Measurements from ENCODE around the gene ADCK1.
"Not testable (repeated sequence)": the region's sequence is repeated elsewhere in the genome, so short reads cannot be mapped to it uniquely, and the experiment has no call there.

The ADCK1 gene

DNA sequence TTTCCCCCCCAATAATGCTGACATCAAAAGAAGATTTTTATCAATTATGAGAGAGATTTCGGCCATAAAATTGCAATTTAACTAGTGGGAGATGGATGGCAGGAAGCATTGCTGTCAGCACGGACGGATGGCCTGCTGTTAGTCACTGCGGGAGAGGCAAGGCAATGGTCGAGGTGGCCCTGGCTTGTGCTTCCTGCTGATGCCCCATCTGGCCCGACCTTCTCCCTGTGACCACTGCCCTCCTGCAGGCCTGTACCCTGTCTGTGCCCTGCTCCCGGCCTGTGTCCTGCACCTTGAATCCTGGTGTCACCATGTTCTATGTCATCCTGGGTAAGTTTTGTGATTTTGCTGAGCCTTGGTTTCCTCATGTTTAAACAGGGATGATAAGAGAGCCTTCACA, 67.6 kb downstream of the ADCK1 start:
- DNase-seq: no peak

DNA sequence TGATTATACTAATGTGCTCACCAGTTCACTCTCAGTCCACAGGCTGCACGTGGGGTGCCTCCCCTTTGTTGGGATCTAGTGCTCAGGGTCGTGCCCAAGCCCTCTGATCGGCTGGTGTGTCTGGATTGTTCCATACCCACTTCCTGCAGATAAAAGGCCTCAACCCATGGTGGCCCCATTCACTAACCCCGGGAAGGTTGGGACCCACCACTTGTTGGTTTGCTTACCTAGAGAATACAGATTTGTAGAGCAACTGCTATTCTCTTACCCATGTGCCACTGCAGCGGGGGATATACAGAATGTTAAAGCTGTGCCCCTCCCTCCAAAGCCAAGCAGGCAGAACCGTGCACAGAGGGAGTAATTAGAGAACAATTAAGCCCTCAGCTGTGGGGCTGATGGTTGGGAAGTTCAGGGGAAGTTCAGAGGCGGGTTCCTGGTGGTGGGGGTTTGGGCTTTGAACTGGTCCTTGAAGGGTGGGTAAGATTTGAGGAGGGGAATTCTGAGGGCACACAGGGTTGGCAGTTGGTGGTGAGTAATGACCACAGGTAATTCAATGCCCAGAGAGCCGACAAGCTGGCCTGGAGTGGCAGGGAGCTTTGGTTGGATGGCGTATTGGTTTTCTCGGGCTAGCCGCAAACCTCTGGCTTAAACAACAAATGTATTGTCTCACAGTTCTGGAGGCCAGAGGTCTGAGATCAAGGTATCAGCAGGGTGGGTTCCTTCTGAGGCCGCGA, 68.8 kb downstream of the ADCK1 start:
- DNase-seq: no peak

DNA sequence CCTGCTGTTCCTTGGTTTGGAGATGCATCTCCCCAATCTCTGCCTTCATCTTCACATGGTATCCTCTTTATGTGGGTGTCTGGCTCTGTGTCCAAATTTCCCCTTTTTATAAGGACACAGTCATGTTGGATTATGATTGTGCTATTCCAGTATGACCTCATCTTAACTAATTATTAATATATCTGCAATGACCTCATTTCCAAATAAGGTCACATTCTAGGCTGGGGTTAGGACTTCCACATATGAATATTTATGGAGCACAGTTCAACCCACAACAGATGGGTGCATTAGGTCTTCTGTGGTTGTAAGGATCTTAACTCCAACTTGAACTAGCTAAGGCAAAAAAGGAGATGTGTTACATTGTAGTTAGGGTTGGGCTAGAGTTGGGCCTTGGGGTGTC, 69.4 kb downstream of the ADCK1 start:
- DNase-seq: no peak

DNA sequence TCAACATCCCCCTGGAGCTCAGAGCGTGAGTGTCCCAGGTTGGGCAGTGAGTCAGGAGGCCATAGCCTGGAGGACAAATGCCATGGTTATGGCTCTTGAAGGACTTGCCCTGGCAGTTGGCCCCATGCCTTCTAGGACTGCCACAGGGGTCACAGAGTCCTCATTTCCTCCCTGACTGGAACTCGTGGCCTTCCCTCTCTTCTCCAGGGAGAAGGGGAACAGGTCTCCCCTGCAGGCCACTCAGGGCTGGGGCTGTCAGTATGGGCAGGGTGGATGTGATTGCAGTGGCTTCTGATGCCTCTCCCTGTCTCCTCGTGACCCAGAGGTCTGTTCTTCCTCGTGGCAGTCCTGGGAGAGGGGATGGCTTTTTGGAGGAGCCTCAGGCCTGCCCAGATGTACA, 70.7 kb downstream of the ADCK1 start:
- no peak for DNase-seq

DNA sequence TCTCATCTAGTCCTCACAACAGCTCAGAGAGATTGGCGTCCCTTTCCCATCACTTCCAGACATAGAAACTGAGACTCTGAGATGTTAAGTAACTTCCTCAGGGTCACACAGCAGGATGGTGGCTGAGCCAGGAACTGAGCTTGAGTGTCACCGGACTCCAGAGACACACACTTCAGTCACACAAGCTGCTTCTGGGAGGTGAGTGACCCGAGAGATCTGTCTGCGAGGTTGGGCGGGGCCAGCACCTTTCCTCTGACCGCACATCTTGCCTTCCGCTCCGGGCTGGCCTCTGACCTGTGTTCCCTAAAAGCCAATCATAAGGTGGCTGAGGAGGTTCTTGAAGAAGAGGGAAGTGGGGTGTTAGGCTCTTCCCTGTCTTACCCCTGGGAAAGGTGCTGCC, 72.2 kb downstream of the ADCK1 start:
- no peak for DNase-seq

DNA sequence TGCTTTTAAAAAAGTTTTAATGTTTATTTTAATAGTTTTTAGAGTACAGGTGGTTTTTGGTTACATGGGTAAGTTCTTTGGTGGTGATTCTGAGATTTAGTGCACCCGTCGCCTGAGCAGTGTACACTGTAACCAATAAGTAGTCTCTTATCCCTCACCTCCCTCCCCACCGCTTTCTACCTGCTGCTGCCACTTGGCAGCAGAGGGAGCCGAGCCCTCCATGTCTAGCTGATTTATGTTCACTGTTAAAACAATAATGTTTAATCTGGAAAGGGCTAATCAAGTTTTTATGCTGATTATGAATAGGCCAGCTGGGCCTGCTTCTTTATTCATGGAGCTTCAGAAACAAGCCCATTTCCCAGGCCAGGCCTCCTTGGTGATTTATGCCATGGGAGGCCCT, 73.1 kb downstream of the ADCK1 start:
- DNase-seq: no peak

DNA sequence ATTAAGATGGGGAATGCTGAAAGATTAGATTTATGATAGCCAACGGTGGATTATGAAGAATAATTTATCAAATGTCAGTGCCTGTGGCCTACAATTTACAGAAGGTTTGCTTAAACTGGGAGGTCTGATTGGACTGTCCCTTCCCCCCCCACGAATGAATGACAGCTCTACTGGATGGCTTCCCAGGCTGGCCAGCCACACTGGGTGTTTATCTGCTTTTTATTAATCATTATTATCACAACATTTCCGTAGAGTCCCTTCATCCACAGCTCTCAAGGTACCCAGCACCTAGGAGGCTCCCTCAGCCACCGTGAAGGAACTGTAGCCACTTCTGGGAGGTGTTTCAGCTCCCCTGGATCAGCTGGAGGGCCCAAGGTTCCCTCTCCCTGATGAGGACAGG, 78.9 kb downstream of the ADCK1 start:
- DNase-seq: no peak

DNA sequence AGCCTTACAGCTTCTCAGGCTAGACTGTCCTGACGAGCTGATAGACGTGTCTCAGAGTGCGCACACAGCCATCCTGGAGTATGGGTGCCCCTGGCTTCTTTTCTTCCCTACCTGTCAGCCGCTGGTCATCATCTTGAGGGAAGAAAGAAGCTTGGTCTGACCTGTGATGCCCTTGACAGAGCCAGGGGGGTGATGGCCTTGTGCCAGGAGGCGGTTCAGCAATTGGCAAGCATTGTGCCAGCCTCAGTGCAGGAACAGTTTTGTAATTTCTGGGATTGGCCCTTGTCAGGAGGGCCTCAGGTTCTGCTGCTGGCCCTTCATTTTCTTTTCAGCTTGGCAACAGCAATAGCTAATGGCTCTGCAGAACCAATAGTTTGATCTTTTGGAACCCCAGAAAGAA, 80.1 kb downstream of the ADCK1 start:
- no peak for DNase-seq

DNA sequence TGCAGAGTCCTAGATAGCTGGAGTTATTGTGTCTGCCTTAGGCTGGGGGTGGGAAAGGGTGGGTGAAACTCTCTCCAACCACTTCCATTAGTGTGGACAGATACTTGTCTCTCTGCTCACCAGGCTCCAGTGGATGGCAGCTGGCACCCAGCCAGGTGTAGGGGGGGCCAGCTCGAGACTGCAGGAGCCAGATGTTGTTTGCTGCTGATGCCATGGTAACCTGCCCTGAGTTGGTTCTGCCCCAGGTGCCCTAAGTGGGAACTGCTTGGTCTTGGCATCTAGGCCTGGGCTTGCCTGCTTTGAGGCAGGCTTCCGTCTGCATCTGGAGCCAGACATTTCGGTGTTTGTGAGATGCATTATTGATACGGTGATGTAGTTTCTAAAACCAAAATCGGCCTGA, 82.2 kb downstream of the ADCK1 start:
- peak; percentile 91 for DNase-seq

DNA sequence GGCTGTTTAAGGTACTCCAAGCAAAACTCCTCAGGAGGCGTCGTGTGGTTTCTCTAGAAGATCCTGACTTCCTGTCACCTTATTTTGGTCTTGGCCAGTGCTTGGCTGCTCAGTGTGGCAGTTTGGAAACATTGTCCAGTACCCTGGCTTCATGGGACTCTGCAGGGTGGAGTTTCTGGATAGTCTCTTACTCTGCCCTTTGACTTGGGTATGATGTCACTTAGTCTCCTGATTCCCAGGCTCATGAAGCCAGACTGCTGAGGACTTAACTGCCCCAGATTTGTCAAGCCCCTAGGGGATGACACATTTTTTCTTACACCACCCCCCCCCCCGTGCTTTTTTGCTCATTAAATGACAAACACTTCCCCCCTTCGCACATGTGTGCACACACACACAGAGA, 82.7 kb downstream of the ADCK1 start:
- no peak for DNase-seq

DNA sequence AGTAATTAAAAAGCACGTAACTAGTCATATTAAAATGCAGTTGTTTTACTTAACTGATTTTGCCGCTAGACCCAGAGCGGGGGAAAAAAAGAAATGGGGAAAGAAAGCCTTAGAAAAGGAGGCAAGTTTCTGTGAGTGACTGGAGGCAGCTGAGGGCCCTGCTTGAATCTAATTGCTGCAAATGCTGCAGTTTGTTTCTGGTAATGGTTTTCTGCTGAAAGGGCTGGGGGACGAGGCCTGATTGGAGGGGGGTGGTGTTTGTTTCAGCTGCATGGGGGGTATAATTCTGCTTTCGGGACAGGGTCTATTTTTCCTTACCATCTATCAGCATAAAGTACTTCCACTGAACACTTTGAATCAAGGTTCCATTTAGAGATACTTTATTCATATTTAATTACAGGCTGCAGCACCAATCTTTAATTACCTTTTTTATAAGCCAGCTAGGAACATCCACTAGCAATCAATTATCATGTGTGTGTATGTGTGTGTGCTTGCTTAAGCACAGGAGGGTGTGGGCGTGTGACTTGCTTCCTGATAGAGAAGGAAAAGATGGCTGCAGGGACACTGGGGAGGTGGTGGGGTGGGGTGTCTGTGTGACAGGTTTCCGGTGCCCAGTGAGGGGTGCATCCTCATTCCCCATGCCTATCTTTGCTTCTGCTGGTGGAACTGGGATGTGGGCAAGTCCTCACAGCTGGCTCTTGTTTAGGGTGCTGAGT, 83.4 kb downstream of the ADCK1 start:
- DNase-seq: no peak

DNA sequence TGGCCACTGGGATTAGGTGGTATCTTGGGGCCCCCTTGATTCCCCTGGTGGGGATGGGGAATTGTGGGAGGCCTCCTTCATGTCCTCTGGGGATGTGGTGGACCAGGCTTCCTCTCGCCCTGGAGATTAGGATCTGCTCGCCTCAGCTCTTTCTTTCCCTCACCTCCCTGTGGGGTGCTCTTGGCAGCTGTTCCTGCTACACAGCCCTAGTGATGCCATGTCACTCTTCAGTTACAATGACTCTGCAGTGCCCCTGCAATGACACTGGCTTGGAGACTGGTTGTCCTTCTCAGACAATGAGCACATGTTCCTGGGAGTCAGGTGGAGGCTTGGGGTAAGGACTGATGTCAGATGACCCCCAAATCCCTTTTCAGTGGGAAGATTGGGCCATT, 83.9 kb downstream of the ADCK1 start:
- no peak for DNase-seq

DNA sequence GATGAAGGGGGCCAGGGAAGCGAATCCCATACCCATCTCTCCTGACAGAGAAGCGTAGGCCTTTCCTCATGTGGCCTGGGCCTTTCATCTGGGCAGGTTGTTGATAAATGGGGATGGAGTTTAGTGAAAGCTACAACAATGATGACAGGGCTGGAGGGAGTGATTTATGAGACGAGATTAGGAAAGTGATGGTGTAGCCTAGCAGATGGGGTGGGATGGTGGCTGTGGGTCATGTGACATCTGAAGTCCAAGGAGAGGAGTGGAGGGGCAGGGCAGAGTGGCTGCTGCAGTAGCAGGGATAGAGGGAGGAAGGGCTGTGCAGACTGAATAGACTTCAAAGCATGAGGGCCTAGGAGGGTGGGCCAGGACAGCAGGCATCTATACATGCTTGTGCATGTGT, 85.5 kb downstream of the ADCK1 start:
- DNase-seq: no peak

DNA sequence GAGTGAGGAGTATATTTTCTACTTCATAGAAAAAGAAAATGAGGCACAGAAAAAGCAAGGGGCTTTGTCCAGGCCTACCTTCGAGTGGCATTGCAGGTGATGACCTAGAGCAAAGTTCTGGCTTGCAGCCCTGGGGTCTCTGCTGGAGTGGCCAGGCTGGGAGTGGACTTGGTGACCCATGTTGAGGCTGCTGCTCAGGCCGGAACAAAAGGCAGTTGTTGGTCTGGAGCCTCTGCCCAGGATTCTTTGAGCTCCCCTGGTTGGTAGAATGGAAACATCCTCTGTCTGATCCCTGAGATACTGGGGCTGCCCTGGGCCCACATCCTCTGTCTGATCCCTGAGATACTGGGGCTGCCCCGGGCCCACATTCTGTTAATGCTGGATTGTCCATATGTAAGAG, 86.1 kb downstream of the ADCK1 start:
- DNase-seq: no peak

DNA sequence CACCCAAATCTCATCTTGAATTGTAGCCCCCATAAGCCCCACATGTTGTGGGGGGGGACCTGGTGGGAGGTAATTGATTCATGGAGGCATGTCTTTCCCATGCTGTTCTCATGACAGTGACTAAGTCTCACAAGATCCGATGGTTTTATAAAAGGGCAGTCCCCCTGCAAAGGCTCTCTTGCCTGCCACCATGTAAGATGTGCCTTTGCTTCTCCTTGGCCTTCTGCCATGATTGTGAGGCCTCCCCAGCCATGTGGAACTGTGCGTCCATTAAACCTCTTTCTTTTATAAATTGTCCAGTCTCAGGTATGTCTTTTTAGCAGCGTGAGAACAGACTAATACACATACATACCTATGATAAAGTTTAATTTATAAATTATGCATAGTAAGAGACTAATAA, 89.0 kb downstream of the ADCK1 start:
- DNase-seq: not testable (repeated sequence)

DNA sequence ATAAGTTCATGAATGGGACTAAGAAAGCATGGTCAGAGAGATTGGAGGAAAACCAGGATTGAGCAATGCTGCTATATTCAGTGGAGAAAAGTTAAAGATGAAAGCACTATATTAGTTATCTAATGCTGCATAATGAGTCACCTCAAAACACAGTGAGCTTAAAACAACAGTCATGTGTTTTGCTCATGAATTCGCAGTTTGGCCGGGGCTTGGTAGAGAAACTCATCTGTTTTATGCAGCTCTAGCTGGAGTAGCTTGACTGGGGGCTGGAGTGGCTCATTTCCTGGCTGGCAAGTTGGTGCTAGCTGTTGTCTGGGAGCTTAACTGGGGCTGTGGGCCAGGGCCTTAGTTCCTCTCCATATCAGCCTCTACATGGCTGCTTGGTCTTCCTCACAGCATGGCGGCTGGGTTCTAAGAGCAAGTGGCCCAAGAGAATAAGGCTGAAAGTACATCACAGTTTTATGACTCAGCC, 90.1 kb downstream of the ADCK1 start:
- DNase-seq: no peak

DNA sequence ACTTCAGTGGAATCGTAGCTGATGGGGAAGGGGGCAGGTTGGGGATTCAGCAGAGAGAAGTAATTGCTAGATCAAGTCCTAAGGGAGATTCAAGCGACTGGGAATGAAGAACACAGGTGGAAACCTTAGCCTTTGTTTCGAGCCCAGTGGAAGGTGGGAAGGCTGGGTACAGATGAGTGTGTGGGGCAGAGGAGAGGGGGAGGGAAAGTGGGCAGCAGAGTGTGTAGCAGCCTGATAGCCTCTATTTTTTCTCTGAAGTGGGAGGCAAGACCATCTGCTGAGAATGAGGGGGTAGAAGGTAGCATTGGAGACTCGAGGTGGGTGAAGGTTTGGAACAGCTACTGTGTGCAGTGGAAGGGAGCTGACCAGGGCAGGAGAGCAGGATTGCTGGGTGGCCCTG, 91.0 kb downstream of the ADCK1 start:
- no peak for DNase-seq

DNA sequence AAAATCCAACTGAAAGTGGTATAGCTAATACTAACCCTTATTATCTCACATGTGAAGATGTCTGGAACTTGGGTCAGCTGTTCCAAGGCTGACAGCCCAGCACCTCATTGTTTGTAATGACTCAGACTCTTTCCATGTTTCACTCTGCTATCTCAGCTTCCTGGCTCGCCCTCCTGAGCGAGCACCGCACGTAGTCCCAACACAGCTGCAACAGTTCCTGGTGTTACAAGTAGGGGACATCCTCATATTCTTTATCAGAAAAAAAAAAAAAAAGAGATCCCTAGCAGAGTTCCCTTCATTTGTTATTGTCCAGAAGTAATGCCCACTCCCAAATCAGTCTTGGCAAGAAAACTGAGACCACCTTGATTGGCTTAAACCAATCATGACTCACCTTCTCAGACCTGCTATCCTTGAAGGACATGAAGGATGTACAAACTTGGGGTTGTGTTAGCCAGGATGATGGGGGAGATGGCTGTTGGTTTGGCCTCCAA, 92.5 kb downstream of the ADCK1 start:
- no peak for DNase-seq

DNA sequence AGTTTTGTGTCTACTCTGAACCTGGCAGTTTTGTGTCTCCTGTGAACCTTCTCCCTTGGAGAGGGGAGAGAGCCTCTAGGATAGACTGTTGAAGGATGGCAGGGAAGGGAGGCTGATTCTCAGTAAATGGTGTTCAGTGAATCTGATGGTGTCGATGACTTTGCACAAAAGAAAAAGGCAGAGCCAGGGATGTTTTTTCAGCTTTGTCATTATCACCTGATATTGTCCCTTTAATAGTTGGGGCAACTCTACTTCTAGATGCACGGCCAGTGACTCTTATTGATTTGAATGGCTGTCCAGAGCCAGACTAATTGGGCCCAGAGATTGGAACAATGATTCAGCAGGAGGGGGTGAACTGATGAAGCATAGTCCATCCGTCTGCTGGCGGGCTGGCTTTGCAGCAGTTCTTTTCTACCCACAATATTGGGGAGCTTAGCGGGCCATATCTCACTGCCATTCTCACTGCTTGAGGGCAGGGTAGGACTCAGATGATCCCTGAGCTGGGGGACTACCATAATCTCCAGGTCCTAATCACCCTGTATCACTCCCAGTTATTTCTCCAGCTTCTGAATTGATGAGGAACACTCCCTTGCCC, 93.1 kb downstream of the ADCK1 start:
- no peak for DNase-seq

DNA sequence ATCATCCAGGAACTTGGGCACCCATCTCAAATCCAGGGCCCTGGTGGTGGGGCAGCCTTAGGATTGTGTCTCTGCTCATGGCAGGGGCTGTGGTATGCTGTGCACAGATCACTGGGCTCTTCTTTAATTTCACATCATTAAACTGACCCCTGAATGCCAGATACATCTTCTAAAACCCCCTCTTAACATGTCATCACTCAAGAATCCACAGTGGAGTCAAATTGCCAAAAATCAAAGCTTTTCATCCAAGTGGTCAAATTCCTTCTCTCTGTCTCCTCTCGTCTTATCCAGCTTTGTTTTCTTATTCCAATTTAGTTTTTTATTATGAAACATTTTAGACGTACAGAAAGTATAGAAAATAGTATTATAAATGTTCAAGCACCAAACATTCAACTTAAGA, 97.5 kb downstream of the ADCK1 start:
- no peak for DNase-seq

DNA sequence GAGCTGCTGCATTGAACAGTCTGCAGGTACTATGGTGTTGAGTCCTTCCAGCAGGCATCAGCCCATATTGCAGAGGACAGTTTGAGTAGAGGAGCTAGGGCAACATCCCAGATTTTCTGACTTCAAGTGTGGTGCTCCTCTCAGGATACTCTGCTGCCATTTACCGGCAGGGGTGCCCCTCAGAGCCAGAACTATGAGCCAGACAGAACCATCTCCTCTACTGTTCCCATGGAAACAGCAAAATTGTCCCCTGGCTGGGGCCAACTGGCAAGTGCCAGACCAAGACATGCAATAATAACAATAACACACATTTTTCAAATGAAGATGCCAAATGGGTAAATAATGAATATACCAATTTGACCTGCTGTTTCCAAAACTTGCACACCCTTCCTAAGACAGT, 102.9 kb downstream of the ADCK1 start:
- DNase-seq: no peak

DNA sequence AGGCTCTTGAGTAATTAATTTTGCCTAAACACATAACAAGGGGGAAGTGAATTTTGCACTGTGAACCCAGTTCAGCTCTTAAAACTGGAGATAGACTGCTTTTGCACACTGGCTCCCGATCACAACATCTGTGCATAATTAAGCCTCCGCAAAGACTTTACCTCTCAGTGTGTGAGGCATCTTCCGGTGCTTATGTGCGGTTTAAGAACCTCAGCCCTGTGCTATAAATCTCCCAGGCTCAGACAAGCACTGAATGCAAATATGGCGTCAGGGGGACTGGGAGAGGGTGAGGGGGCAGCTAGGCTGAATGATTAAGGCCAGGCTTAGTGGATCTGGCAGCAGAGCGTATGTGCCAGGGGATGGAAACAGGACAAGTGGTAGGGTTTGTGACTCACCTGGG, 103.3 kb downstream of the ADCK1 start:
- DNase-seq: no peak

DNA sequence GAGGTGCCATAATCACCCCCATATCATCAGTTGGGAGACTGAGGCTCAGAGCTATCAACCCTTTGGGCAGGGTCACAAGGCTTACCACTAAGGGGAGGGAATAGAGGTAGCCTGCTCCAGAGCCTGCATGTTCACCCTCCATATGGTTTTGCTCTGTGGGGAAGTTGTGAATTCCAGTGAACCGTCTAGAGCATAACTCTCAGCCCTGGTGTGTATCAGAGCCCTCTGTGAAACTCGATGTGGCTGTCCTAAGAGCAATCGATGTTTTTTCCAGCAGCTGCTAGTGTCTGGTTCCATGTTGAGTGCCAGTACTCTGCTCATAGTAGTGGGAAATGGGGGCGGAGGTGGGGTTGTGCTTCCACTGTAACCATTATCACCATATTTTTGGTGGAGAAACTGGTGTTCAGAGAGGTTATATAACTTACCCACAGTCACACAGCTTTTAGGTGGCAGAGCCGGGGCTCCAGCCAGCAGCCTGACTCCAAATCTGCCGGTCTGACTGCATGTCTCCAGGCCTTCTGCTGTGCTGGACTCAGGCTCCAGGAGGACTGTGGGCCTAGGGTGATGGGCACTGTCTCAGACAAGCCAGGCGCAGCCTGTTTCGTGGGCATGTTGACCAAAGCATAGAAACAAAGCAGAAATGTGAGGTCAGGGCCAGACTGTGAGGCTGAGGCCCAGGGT, 104.2 kb downstream of the ADCK1 start:
- DNase-seq: no peak

DNA sequence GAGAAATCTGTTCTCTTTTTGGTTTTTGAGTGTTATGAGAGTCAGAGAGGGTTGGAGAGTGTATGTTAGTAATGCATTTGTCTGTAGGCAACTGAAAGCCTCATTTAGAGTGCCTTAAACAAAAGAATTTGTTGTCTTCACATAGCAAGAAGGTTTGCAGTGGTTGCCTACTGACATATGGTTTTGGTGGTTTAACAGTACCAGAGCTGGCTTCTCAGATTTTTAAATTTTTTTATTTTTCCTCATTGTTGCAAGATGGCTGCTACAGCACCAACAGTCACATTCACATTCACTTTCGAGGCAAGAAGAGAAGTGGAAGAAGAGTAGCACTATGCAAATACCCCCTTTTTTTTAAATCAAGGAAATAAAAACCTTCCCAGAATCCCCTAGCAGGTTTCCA, 106.5 kb downstream of the ADCK1 start:
- no peak for DNase-seq
